Coronary artery (tissue), 2 donors: Measurements from ENCODE around the gene ARF1.

Experiments used
- DNase-seq: peaks from one replicate; pipeline ENCODE4 v3.0.0-alpha.2; 2017; ENCODE audit warnings: low spot score
- H3K27ac ChIP-seq, 2 donors: fragments of 200-600 bp; sonication (generic); one replicate each; pipeline ENCODE4 v1.5.1; 2016 to 2019
- H3K4me3 ChIP-seq: fragments of 200-600 bp; sonication (generic); 2 replicates; pipeline ENCODE4 v1.5.1; 2016; ENCODE audit warnings: mild to moderate bottlenecking, moderate library complexity
- CTCF ChIP-seq: fragments of 200-600 bp; sonication (generic); IDR thresholded peaks from one replicate; pipeline ENCODE4 v1.5.1; 2019; ENCODE audit warnings: antibody characterized with exemption

ARF1 gene

GRCh38 chr1:228050571-228051231, 31.8 kb upstream of the ARF1 start:
- no peak overlapping the region for H3K27ac ChIP-seq
- TF ChIP-seq CTCF: no peak
- H3K4me3 ChIP-seq: no peak overlapping the region
- no peak for DNase-seq

- no peak for TF ChIP-seq CTCF
- Histone ChIP-seq H3K27ac (no peak overlapping the region), H3K4me3 (no peak overlapping the region)
- no peak for DNase-seq
Observed at GRCh38 chr1:228058172-228058948, 24.1 kb upstream of the ARF1 start.

- Histone ChIP-seq H3K4me3 (peak overlapping the region; percentile 44), H3K27ac (no peak overlapping the region)
- TF ChIP-seq CTCF: no peak
- no peak for DNase-seq
Observed at GRCh38 chr1:228058949-228059633, 23.4 kb upstream of the ARF1 start.

- no peak overlapping the region for H3K27ac ChIP-seq
- no peak for DNase-seq
- H3K4me3 ChIP-seq: peak overlapping the region; percentile 21
- no peak for TF ChIP-seq CTCF
Observed at GRCh38 chr1:228059634-228060457, 22.7 kb upstream of the ARF1 start.

GRCh38 chr1:228060458-228061190, 21.9 kb upstream of the ARF1 start:
- Histone ChIP-seq H3K27ac (no peak overlapping the region), H3K4me3 (peak overlapping the region; percentile 21)
- no peak for DNase-seq
- TF ChIP-seq CTCF: no peak

- Histone ChIP-seq H3K27ac (no peak overlapping the region), H3K4me3 (no peak overlapping the region)
- no peak for DNase-seq
- no peak for TF ChIP-seq CTCF
Observed at GRCh38 chr1:228061411-228062084, 21.0 kb upstream of the ARF1 start.
